Measurements from ENCODE around the gene TMEM273.
A peak's percentile ranks its signal among the peaks of the same experiment; 100 is the strongest.

TMEM273 gene

DNA sequence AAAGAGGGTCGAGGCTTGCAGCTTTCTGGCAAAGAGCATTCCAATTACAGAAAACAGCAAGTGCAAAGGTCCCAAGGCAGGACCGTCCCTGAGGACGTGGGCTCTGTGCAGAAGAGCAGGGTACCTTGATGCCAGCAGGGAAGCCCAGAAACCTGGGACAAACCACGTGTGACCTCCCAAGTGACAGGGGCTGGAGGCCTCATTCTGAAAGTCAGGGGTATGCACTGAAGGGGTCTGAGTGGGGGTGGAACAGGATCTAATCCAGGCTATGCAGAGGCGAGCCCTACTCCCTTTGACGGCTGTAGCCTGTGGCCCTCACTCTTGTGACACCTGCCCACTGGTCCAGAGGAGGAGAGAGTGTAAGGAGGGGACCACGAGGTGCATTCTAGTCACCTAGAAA is 22.9 kb downstream of the TMEM273 start:
- no peak for DNase-seq

DNA sequence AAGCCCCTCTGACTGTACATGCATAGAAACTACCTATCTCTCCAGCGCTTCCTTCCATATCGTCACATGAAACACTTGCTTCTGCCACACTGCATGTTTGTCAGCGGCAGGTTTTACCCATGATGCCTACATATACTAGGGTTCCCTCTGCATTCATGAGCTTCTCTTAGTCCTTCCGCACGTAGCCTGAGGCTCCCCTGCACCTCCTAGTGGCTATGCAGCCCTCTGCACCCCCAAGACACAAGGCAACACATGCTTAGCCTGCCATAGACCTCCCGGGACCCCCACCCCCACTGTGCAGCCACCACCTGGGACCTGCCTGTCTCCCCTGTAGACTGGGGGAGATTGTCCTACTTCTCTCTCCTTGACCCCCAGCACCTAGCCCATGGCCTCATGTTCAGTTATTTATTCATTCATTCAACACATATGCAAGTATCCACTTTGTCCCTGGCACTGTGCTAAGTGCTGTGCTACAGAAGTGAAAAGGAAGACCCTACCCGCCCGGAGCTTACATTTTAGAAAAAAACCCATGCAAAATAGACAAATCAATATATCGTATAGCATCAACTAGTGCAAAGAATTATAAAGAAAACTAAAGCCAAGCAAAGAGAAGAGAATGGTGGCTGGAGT is 23.5 kb downstream of the TMEM273 start:
- DNase-seq, result peak in 2 of 58 donors; percentile 10 to 24

DNA sequence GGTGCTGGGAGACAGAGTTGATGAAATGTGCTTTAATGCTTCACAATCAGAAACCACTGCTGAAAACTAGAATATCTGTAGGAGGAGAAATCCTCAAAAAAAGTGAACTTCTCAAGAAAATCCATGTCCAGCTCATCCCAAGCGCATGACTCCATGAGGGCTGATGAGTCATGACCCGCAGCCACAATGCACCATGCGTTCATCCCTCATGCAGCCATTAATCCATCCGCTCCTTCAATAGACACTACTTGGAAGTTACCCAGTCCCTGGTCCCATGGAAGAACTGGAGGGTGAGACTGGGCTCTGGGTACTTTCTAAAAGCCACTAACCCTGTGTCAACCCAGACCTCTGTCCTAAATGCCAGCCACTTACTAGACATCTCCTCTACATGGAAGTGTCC is 24.4 kb downstream of the TMEM273 start:
- no peak for DNase-seq

DNA sequence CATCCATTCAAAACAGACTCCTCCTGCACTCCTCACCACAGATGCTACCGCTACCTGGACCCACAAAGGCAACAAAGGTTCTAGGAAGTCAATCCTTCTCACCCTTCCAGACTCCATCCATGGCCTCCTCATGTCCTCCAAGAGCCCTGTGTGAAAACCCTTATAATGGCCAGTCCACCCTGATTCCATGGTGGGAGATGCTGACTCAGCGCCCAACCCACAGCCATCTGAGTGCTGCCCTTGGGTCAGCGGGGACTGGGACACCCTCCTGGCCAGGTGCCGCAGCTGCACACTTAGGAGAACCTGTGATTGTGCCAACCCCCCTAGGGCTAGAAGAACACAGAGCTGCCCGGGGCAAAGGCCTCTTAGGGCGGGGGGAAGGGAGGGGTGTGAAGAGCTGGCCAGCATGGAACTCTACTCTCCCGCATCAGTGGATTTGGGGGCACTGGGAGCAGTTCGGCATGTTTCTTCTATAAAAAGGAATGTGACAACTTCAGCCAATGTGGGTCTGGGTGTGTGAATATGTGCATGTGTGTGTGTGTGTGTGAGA is 25.4 kb downstream of the TMEM273 start:
- no peak for DNase-seq

DNA sequence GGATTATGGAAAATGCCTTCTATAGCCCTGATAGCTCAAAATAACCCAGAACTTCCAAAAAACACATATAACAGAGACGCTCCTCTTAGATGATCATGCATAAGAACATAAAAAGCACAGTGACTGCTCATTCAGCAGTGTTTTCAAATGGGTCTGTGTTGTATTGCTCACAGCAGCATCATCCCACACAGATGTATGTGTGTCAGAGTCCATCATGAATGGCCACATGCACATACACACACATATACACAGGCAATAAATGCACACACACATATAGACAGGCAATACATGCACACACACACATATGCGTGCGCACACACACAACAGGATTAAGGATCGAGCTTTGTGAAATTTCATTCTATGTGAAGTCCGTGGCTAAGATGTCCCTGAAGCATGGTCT is 26.1 kb downstream of the TMEM273 start:
- no peak for DNase-seq

DNA sequence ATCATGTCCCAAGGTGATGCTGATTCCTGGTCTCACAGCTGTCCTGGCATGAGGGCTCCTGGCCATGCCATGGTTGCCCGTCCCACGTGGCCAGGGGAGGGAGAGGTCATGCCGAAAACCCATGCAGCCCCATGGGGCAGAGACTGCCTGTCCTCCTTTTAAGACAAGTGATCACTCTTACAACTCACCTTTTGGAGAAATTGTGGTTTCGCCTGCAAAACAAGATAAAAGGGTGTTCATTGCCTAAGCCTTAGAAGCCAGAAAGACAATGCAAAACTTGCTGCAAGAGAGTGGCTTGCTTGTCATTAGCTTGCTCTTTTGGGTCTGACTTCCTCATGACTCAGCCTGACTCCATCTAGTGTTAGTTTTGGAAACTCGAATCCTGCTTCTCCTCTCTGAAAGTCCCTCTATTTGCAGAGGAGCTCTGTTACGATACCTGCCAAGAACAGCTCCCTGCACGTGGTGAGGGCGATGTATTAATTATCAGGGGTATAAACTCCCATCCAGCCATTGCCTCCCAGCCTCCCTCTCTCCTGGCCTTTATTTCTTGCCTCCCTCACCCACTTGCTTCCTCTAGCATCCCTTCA is 26.7 kb downstream of the TMEM273 start:
- peak in 2 of 58 donors; percentile 52 to 53 for DNase-seq

DNA sequence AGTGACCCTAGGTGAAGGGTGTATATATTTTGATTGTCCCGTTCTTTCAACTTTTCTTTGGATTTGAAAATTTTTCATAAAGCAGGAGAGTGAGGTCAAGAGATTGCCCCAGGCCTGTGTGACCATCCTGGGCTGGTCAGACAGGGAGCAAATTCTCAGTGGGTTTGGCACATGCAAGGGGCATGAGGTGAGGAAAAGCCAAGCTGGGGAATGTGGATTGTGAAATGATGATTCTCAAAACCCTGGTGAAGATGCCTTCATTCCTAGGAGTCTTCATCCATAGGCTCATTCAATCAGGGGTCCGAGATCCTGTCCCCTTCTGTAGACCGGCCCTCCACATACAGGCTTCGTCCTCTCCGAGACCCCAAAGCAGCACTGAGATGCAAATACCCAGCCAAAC is 27.4 kb downstream of the TMEM273 start:
- no peak for DNase-seq

DNA sequence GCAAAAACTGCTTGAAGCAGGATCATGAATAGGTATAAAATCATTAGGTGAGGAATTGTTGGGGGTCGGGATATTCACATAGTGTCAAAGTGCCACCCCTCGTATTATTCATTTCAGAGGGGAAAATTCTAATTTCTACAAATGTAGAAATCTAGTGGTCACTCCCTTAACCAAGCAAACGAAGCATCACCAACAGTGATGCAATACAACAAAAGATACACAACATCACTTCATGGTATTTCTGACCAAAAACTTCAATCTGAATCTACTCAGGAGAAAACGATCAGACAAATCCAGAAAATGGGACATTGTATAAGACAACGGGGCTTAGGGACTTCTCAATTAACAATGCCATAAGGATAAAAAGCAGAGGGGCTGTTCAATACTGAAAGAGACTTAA is 28.1 kb downstream of the TMEM273 start:
- DNase-seq, result no peak

DNA sequence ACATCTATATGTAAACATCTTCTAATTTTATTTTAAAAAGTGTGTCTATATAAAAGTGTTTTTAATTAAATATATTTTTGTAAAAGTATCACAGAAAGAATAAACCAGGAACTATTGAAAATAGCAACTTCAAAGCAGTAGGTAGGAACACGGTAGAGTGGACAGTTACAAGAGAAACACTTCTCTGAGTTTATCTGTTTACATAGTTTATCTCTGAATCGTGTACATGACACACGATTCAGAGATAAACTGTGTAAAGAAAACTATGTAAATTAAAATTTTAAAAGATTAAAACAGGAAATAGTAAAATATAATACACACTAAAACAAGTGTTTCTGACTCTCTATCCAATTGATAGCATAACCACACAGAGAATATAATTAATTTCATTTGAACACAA is 29.3 kb downstream of the TMEM273 start:
- DNase-seq, result no peak

DNA sequence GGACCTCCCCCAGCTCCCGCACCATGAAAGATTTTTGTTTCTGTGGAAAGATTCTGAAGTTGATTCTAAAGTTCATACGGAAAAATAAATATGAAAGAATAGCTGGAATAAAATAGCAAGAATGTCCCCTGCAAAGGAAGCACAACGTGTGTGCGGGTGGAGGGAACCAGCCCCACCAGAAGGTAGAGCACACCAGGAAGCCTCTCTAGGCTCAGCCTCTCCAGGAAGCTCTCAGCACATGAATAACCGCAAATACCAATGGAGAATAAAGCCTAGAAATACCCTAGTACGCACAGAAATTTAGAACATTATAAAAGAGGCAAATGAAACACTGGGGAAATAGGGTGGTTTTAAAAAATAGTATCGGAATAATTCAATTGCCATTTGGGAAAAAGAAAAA is 29.8 kb downstream of the TMEM273 start:
- no peak for DNase-seq

DNA sequence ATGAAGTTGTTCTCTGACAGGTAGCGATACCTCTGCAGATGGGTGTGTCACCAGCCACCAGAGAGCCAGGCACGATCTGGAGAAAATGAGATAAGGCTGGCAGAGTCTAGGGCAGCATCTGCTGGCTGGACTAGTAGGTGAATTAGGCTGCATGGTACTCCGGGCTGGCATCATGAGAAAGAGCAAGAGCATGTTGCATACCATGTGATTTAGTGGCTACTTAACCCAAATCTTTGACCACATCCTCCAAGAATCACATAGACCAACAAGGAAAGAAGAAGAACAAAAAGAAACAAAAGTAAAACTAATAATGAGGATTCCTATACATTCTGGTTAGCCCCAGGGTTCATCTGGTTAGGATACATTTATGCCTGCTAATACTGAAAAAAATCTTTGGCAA is 31.0 kb downstream of the TMEM273 start:
- DNase-seq, result no peak

DNA sequence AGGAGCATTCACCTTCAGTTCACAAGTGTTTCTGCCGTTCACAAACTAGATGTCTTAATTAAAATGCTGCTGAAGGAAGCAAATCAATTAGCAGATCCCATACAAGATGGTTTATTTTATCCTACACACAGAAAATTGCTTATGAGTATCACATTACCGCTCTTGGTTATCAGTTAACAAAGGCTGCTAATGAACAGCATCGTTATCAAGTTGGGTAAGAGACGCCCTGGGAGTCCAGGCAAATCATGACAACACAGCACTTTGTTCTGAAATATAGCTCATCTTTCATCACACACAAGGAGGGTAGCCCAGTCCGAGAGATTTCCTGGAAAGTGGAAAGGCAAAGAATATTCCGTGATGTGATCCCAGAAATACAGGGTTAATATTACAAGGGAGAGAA is 33.5 kb downstream of the TMEM273 start:
- DNase-seq, result no peak

DNA sequence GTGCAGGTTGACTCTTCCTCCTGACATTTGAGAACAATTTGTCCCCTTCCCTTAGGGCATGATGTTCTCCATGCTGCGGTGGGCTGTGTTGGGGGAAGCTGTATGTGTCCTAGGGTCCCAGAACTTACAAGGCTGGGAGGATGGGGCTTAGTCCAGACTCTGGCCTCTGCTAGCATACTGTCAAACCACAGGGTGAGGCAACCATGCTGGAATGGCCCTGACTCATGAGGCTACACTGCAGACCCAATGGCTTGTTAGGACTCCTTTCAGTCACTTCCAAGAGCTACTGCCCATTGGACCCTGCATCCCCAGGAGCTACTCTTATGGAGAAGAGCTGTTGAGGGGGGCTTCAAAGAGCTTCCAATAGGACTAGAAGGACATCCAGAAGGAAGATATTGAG is 34.2 kb downstream of the TMEM273 start:
- no peak for DNase-seq

DNA sequence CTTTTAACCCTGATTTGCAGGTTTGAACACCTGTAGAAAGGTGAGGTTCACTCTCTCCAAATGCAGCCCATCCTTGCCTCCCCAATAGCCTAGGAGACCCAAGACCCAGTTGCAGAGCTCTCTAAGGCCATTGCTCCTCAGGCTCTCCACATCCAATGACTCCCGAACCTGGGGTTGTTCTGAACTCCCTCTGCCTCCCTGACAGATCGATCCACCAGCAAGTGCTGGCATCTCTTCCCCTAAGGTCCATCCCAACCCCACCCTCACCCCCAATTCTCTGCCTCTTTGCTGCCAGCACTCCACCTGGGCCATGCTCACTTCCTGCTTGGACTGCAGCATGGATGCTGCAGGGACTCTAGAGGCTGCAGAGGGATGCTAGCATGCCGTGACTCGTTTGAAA is 35.1 kb downstream of the TMEM273 start:
- DNase-seq, result no peak

DNA sequence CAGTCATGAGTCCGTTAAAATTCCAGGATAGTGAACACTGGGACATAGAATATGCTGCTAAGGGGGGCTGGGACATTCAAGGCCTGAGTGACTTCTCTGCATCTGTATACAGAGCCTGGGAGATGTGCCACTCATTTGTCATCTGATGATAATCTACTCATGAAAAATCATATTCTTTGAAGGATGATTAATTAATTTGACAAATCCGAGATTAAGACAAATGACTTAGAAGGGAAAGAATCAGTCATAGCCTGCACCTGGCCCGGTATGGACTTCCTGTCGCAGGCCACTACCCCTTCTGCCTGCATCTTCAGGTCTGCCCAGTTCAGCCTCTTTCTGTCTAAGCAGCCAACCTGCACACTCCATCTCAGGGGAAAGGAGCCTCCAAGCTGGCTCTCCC is 35.5 kb downstream of the TMEM273 start:
- DNase-seq, result no peak

DNA sequence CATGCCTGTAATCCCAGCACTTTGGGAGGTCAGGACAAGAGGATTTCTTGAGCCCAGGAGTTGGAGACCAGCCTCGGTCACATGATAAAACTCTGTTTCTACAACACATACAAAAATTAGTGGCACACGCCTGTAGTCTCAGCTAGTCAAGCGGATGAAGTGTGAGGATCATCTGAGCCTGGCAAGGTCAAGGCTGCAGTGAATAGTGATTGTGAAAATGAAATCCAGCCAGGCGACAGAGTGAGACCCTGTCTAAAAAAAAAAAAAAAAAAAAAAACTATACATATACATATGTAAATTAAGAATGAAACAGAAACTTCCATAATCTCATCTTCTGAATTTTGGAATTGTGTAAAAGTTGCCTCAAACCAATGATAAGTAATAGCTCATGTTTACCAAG is 36.2 kb downstream of the TMEM273 start:
- no peak for DNase-seq

DNA sequence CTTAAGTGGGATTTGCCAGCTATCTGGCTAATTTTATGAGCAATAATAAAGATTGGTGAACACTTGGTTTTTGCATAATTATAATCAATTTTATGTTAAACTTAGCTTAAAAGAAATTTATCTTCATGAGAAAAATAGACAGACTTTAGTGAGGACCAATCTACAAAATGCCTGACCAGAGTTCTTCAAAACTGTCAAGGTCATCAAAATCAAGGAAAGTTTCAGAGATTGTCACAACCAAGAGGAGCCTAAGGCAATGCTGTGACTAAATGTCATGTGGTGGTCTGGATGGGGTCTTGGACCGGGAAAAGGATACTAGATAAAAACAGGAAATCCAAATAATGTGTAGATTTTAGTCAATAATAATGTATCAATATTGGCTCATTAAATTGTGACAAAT is 36.7 kb downstream of the TMEM273 start:
- DNase-seq, result no peak

DNA sequence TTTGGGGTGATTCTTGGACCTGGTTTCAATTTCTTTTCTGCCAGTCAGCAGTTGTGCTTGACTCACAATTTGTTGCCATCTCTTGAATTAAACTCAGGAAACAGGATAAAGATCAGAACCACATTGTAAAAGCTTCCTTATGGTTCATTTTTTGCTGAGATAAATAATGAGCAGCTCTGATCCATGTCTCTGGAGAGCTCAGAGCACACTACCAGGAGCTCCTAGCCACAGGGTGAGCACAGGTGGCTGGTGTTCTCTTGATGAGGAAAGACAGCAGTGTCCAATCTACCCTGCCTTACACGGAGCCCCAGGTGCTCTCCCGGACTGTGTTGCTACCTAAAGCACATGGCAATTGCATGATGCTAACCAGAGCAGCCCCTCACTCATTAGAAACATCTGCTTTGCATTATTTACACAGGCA is 37.2 kb downstream of the TMEM273 start:
- no peak for DNase-seq

DNA sequence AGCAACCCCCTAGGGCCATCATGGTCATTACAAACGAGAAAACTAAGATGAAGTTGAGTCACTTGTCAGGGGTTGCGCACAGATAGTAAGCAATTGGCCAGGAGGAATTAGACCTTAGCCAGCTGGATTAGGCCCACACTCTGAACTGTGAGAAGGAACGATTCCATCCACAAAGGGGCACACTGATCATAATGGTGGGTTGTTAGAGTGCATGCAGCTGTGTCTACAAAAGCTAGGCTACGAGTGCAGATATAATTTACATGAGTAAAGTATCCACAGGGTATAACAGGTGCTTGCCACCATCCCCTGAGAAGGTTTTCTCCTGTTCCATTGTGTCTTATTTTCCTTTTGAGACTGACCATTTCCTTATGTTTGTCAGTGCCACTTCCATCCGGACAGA is 37.8 kb downstream of the TMEM273 start:
- no peak for DNase-seq

DNA sequence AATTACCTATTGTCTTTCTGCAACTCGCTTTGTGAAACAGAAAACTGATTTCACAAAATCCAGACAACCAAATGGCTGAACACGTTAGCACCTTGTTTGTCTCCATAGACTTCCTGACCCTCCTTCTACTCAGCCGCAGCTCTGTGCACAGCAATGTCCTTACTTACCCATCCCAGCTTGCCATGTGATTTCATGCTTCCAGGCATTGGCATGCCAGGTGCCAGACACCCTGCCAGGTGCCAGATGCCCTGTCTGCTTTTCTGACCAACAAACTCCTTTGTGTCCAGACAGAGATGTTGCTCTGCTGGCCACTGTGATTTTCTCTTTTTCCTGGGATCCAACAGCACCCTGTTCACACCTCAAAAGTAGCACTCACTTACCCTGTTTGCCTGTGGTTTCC is 38.3 kb downstream of the TMEM273 start:
- no peak for DNase-seq

DNA sequence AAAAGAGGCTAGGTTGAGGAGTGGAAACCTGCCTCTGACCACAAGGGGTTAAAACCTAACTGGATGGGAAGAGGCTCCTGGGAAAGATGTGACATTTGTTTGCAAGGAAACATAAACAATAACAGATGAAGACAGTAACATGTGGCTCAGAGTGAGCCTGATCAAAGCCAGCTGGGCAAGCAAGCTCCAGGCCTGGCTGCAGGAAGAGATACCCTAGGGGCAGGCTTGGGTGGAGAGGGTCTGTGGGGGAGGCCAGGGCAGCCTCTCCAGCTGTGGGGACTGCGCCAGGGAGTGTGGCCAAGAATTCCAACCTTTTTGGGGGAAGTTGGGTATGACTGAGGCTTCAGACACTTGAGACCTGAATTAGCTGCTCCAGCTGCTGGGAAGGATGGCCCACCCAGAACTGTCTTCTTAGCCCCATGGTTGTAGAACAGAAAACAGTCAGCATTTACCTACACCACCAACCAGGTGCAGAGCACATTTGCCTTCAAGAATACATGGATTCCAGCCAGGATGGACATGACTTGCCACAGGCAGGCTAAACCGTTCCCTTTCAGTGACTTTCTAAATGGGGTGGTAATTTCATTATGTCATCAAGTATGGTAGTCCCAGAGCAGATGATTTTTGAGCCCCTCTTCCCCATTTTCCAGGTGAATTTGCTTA is 44.0 kb downstream of the TMEM273 start:
- no peak for DNase-seq

DNA sequence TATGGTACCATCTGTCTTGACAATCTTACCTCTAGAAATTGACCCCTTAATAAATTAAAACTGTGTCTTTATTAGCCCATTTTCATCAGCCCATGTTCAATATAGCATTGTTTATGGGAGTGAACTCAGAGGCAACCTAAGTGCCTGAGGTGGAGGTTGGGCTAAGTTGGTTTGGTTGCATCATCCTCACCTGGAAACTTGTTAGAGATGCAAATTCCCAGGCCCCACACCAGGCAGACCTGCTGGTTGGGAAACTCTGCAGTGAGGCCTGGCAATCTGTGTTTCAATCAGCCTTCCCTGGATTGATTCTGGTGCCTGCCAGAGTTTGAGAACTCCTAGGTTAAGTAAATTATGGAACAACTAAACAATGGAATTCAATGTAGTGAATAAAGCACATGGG is 44.9 kb downstream of the TMEM273 start:
- DNase-seq, result no peak
